Lung (tissue), 12 donors: ENCODE data around the gene PRKCE. TPM values are rescaled to one million over a fixed set of nuclear protein-coding genes. Genes with fewer than 3 reads are reported as not detected.

Experiments
- ATAC-seq: fragments of 200-7000 bp; cut with Tn5 transposase; one replicate; pipeline ENCODE4 v1.9.1; 2020; ENCODE audit warnings: moderate number of reproducible peaks; ENCODE audit not compliant: insufficient read depth, low FRiP score
- DNase-seq, 3 donors: peaks; one replicate each; pipeline ENCODE4 v3.0.0-alpha.2; 2013 to 2017
- H3K27ac ChIP-seq, 2 donors: one replicate each; pipeline ENCODE4 v1.5.1; 2013; ENCODE audit warnings: mild to moderate bottlenecking in 2 of 2, moderate library complexity in 2 of 2, control low read depth in 1 of 2, inconsistent platforms in 1 of 2, low read depth in 1 of 2, low read length in 1 of 2
- H3K27me3 ChIP-seq, 3 donors: one replicate each; pipeline ENCODE4 v1.5.1; 2013; ENCODE audit warnings: low read length in 2 of 3; ENCODE audit not compliant: control insufficient read depth in 3 of 3, insufficient read depth in 3 of 3
- H3K36me3 ChIP-seq, 4 donors: one replicate each; pipeline ENCODE4 v1.5.1; 2013; ENCODE audit warnings: low read length in 4 of 4, mild to moderate bottlenecking in 1 of 4, moderate library complexity in 1 of 4; ENCODE audit not compliant: control insufficient read depth in 4 of 4, insufficient read depth in 4 of 4
- H3K4me1 ChIP-seq, 5 donors: one replicate each; pipeline ENCODE4 v1.5.1; 2013; ENCODE audit warnings: low read length in 5 of 5, mild to moderate bottlenecking in 2 of 5, moderate library complexity in 1 of 5; ENCODE audit not compliant: control insufficient read depth in 5 of 5, insufficient read depth in 5 of 5
- H3K4me3 ChIP-seq: one replicate; pipeline ENCODE4 v1.5.1; 2013; ENCODE audit warnings: mild to moderate bottlenecking, control low read depth, moderate library complexity
- H3K9ac ChIP-seq, 2 donors: one replicate each; pipeline ENCODE4 v1.5.1; 2013; ENCODE audit warnings: low read length in 2 of 2, control low read depth in 1 of 2; ENCODE audit not compliant: insufficient read depth in 1 of 2
- H3K9me3 ChIP-seq, 4 donors: one replicate each; pipeline ENCODE4 v1.5.1; 2013; ENCODE audit warnings: low read length in 3 of 4, mild to moderate bottlenecking in 1 of 4, moderate library complexity in 1 of 4; ENCODE audit not compliant: control insufficient read depth in 4 of 4, insufficient read depth in 3 of 4
- WGBS, 2 donors: extraction: QIAGEN DNeasy Blood & Tissue Kit; methylation state at CpG; one replicate each; pipeline ENCODE4 v1.1.7; 2013; 5-methylcytosine and 5-hydroxymethylcytosine counted together
- polyA plus RNA-seq, 2 donors: library from polyadenylated mRNA; stranded (reverse); fragments of 200-250 nt; gene quantifications; one replicate each; pipeline ENCODE4 v1.2.1, GENCODE V29; 2013
- total RNA-seq, 2 donors: library from RNA; depleted of rRNA in 1 of 2; stranded (reverse); fragments of >200 nt in 1 of 2; gene quantifications; one replicate each; pipeline ENCODE4 v1.2.1, GENCODE V29; 2014 to 2021
- TF ChIP-seq, protein P1 (sequence below): IDR thresholded peaks from 2 replicates; pipeline ENCODE4 v1.5.1; 2012; ENCODE audit warnings: mild to moderate bottlenecking; ENCODE audit errors: control extremely low read depth, extremely low read depth
- donor health status: control.
- donor health status: control.
- donor health status: Bipolar disorder and iron deficiency.
- donor health status: healthy.
- donor health status: DM: yes; HTN: yes; CAD: no.

Gene PRKCE
- total and polyA plus RNA-seq, 4 donors: 12.5 to 82.2 (median 32.1) TPM

DNA sequence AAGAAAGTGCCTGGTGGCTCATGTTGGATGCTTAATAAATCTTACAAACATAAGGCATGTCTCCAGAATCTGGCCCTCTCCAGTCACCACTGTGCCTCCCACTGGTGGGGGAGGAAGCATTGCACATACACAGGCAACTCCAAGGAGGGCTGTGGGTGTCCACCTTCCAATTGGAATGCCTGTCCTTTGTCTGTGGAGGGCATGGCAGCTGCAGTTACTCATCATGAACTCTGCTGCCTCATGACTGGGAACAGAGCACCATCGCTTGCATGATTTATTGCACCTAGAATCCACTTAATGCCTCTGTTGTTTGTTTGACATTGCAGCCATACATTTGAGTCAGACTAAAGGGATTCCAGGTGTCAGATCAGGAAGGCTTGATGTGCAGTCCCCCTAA, 278.9 kb downstream of the PRKCE start:
- peaks cover 3 to 37% (median 25%) of the 10 kb centered on the region in 5 donors for H3K4me1 ChIP-seq
- DNase-seq: no peak
- peak overlapping the region in 1 of 2 donors; percentile 21 for H3K27ac ChIP-seq
- no peak overlapping the region for H3K4me3 ChIP-seq
- TF ChIP-seq, protein P1, sequence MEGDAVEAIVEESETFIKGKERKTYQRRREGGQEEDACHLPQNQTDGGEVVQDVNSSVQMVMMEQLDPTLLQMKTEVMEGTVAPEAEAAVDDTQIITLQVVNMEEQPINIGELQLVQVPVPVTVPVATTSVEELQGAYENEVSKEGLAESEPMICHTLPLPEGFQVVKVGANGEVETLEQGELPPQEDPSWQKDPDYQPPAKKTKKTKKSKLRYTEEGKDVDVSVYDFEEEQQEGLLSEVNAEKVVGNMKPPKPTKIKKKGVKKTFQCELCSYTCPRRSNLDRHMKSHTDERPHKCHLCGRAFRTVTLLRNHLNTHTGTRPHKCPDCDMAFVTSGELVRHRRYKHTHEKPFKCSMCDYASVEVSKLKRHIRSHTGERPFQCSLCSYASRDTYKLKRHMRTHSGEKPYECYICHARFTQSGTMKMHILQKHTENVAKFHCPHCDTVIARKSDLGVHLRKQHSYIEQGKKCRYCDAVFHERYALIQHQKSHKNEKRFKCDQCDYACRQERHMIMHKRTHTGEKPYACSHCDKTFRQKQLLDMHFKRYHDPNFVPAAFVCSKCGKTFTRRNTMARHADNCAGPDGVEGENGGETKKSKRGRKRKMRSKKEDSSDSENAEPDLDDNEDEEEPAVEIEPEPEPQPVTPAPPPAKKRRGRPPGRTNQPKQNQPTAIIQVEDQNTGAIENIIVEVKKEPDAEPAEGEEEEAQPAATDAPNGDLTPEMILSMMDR: no peak
- WGBS, 2 donors: 80 to 83% methylated on average over 1 of the region's 1 CpG
- no peaks in the 10 kb centered on the region for H3K36me3 ChIP-seq
- H3K9me3 ChIP-seq: no peaks in the 10 kb centered on the region
- no peak for ATAC-seq
- no peaks in the 10 kb centered on the region for H3K27me3 ChIP-seq
- no peak overlapping the region for H3K9ac ChIP-seq

DNA sequence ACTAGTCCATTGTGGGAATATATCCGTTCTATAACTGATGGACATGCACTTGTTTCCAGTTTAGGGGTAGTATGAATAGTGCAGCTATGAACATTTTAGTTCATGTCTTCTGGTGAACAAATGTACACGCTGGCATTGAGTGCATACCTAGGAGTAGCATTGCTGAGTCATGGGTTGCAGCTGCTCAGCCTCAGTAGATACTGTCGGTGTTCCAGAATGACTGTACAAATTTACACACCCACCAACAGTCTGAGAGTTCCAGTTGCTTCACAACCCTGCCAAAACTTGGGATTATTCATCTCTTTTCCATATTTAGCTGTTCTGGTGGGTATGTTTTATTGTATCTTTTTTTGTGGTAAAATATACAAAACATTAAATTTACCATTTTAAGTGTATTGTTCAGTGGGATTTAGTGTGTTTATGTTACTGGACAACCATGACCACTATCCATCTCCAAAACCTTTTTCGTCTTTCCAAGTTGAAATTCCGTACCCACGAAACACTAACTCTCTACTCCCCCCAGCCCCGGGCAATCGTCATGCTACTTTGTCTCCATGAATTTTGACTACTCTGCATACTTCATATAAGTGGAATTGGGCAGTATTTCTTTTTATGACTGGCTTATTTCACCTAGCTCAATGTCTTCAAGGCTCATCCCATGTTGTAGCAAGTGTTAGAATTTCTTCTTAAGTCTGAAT, 281.0 kb downstream of the PRKCE start:
- 87 to 91% methylated on average over 8 of the region's 8 CpGs for WGBS, 2 donors
- Histone ChIP-seq H3K4me1 (peaks cover 4 to 31% (median 14%) of the 10 kb centered on the region in 5 donors), H3K4me3 (no peak overlapping the region), H3K9ac (no peak overlapping the region), H3K9me3 (no peaks in the 10 kb centered on the region), H3K27ac (no peak overlapping the region), H3K36me3 (no peaks in the 10 kb centered on the region), H3K27me3 (no peaks in the 10 kb centered on the region)
- no peak for DNase-seq
- no peak for ATAC-seq
- TF ChIP-seq, protein P1: no peak

DNA sequence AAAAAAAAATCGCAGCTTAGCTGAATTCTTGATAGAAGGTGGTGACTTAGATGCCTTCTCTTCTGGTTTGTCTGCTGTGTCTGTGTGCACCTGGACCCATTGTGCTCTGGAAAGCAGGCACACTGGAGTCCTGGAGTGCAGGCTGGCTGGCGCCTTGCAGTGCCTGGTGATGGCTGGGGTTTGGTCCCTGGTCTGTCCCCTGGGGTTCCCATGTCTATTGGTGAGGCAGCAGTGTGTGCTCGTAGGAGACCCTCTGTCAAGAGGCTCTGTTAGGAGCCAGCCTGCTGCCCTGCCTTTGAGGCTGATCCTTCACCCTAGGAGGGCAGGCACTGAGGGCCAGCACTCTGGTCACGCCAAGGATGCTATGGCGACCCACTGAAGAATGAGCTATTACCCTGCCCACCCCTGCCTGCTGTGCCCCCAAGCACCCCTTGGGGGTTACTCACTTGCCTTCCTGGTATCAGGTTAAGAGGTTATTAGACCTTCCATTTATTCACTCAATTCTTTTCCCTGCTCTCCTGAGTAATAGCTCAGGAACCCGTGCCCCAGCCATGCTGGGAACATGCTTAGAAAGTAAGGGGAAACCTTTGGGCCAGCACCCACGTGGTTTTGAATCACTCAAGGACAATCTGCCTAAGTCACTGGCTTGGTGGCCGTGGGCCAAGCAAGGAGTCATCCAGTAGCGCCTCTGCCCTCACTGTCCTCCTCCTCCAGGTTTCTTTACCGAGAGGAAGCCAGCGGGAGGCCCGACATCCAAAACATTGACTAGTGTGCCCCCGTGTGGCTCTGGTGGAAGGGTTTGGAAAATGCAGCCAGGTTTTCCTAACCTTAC, 284.5 kb downstream of the PRKCE start:
- ATAC-seq (peak; percentile 92), DNase-seq (peak; percentile 88 to 90 (median 90))
- H3K4me1 ChIP-seq: peaks cover 0 to 27% (median 15%) of the 10 kb centered on the region in 5 donors
- TF ChIP-seq, protein P1: peak; percentile 62
- H3K36me3 ChIP-seq: no peaks in the 10 kb centered on the region
- H3K27me3 ChIP-seq: no peaks in the 10 kb centered on the region
- no peak overlapping the region for H3K9ac ChIP-seq
- 37 to 41% methylated on average over 13 of the region's 13 CpGs for WGBS, 2 donors
- no peaks in the 10 kb centered on the region for H3K9me3 ChIP-seq
- H3K4me3 ChIP-seq: no peak overlapping the region
- peak overlapping the region; percentile 41 to 47 for H3K27ac ChIP-seq
